ENCODE measurements around the gene METTL2A.
"Not testable (repeated sequence)": the region's sequence is repeated elsewhere in the genome, so short reads cannot be mapped to it uniquely, and the experiment has no call there.

- TF ChIP-seq EZH2 (IDR thresholded peaks at IDR 0.05; ENCODE audit: low read length, missing control alignments); CTCF (conservative IDR thresholded peaks at IDR 0.05 in 1 of 2, IDR thresholded peaks at IDR 0.05 in 1 of 2; ENCODE audit: low read depth in 1 of 2, low read length in 2 of 2): not testable (repeated sequence)
These were observed 69.5 kb downstream of the METTL2A start for GRCh38 chr17:62493049-62493655.
